HepG2 (cell line): ENCODE results near the gene IZUMO4. TPM values are rescaled to one million over a fixed set of nuclear protein-coding genes. Genes with fewer than 3 reads are reported as not detected.

Experiments
- CHD2 ChIP-seq: IDR thresholded peaks from 2 replicates; pipeline ENCODE4 v1.6.1; 2011; ENCODE audit warnings: low read depth, low read length, improper control_type of control experiment
- DNMT3B ChIP-seq: conservative IDR thresholded peaks from 2 replicates; pipeline ENCODE4 v1.6.1; 2016; ENCODE audit warnings: missing biosample characterization, control low read depth
- KAT8 ChIP-seq: IDR thresholded peaks from 2 replicates; pipeline ENCODE4 v1.6.1; 2016; ENCODE audit warnings: missing genetic modification reagents, missing compliant biosample characterization
- MLLT10 ChIP-seq: sonication (generic); formaldehyde crosslinking; IDR thresholded peaks from 2 replicates; pipeline ENCODE4 v1.4.0; 2020; ENCODE audit warnings: missing genetic modification reagents
- MTF1 ChIP-seq: sonication (generic); formaldehyde crosslinking; IDR thresholded peaks from 2 replicates; pipeline ENCODE4 v1.5.0; 2020; ENCODE audit warnings: missing genetic modification reagents
- NR2F6 ChIP-seq, 2 experiments: IDR thresholded peaks; 2 replicates each; pipeline ENCODE4 v1.6.1; 2016; ENCODE audit warnings: antibody characterized with exemption in 1 of 2, mild to moderate bottlenecking in 1 of 2
- NR3C1 ChIP-seq: sonication (generic); formaldehyde crosslinking; IDR thresholded peaks from 2 replicates; pipeline ENCODE4 v1.4.0; 2020; ENCODE audit warnings: missing genetic modification reagents
- PAF1 ChIP-seq: IDR thresholded peaks from 2 replicates; pipeline ENCODE4 v1.6.1; 2016; ENCODE audit warnings: missing genetic modification reagents, missing compliant biosample characterization
- RFX3 ChIP-seq: IDR thresholded peaks from 2 replicates; pipeline ENCODE4 v1.6.1; 2016; ENCODE audit warnings: missing biosample characterization, missing genetic modification reagents
- SCMH1 ChIP-seq: sonication (generic); formaldehyde crosslinking; IDR thresholded peaks from 2 replicates; pipeline ENCODE4 v1.9.0; 2021; ENCODE audit warnings: missing genetic modification reagents, mild to moderate bottlenecking, borderline replicate concordance
- SOX6 ChIP-seq, 2 experiments: fragments of 450-650 bp in 1 of 2; sonication (generic) in 1 of 2; formaldehyde crosslinking in 1 of 2; IDR thresholded peaks; 2 replicates each; pipeline versions ENCODE4 v1.4.0 to v1.6.1; 2017 to 2020; ENCODE audit warnings: antibody characterized with exemption in 1 of 2, mild to moderate bottlenecking in 1 of 2, missing genetic modification reagents in 1 of 2
- TCF7L2 ChIP-seq: IDR thresholded peaks from 2 replicates; pipeline ENCODE4 v1.6.1; 2011; ENCODE audit warnings: mild to moderate bottlenecking, low read depth, low read length, moderate library complexity
- TP53 ChIP-seq: sonication (generic); formaldehyde crosslinking; conservative IDR thresholded peaks from 2 replicates; pipeline ENCODE4 v1.4.0; 2020; ENCODE audit warnings: missing genetic modification reagents
- ZMAT3 ChIP-seq: sonication (generic); formaldehyde crosslinking; conservative IDR thresholded peaks from 2 replicates; pipeline ENCODE4 v1.7.0; 2021; ENCODE audit warnings: missing genetic modification reagents
- ZNF225 ChIP-seq: sonication (generic); formaldehyde crosslinking; IDR thresholded peaks from 2 replicates; pipeline ENCODE4 v1.4.0; 2020; ENCODE audit warnings: mild to moderate bottlenecking, missing genetic modification reagents
- ZNF446 ChIP-seq: sonication (generic); formaldehyde crosslinking; IDR thresholded peaks from 2 replicates; pipeline ENCODE4 v1.5.0; 2020; ENCODE audit warnings: mild to moderate bottlenecking, missing genetic modification reagents
- ZNF589 ChIP-seq: sonication (generic); formaldehyde crosslinking; conservative IDR thresholded peaks from 2 replicates; pipeline ENCODE4 v1.8.0; 2022; ENCODE audit warnings: mild to moderate bottlenecking, moderate library complexity, missing genetic modification reagents
- ZNF839 ChIP-seq: sonication (generic); formaldehyde crosslinking; IDR thresholded peaks from 2 replicates; pipeline ENCODE4 v1.4.0; 2020; ENCODE audit warnings: missing genetic modification reagents, mild to moderate bottlenecking, borderline replicate concordance
- polyA plus RNA-seq, 8 experiments: library from polyadenylated mRNA; depleted of rRNA in 3 of 8; stranded (reverse) in 7 of 8; unstranded in 1 of 8; fragments of >200 nt; fragmentation: Illumina TruSeq in 4 of 8; extraction: Trizol in 4 of 8; gene quantifications; 2 replicates each; pipeline versions ENCODE4 v1.2.1 to v1.2.3, GENCODE V29; 2011 to 2016; ENCODE audit warnings: low read depth in 4 of 8, missing spikeins in 1 of 8, mixed read lengths in 1 of 8; ENCODE audit not compliant: insufficient read depth in 1 of 8
- total RNA-seq, 5 experiments: library from RNA; depleted of rRNA; stranded (reverse); fragments of >200 nt; fragmentation: Illumina TruSeq; extraction: Trizol; gene quantifications; 2 replicates each; pipeline ENCODE4 v1.2.3, GENCODE V29; 2016; ENCODE audit warnings: low read depth in 1 of 5
- TF ChIP-seq, protein P1 (sequence below): sonication (generic); formaldehyde crosslinking; IDR thresholded peaks from 2 replicates; pipeline ENCODE4 v1.4.0; 2020; ENCODE audit warnings: missing genetic modification reagents, borderline replicate concordance
- TF ChIP-seq, protein P2 (sequence below): sonication (generic); formaldehyde crosslinking; IDR thresholded peaks from 2 replicates; pipeline ENCODE4 v1.5.0; 2020; ENCODE audit warnings: mild to moderate bottlenecking, missing genetic modification reagents
- TF ChIP-seq, protein P3 (sequence below): sonication (generic); formaldehyde crosslinking; IDR thresholded peaks from 2 replicates; pipeline ENCODE4 v1.4.0; 2020; ENCODE audit warnings: missing genetic modification reagents, borderline replicate concordance
- TF ChIP-seq, protein P4 (sequence below): sonication (generic); IDR thresholded peaks from 2 replicates; pipeline ENCODE4 v1.6.1; 2016; ENCODE audit warnings: low read depth, borderline replicate concordance

IZUMO4 gene
- total and polyA plus RNA-seq, 2 of the 13 experiments (the other 11 are each of a cell fraction or from before 2014, with no cell fraction given): 0.77 to 3.9 TPM

DNA sequence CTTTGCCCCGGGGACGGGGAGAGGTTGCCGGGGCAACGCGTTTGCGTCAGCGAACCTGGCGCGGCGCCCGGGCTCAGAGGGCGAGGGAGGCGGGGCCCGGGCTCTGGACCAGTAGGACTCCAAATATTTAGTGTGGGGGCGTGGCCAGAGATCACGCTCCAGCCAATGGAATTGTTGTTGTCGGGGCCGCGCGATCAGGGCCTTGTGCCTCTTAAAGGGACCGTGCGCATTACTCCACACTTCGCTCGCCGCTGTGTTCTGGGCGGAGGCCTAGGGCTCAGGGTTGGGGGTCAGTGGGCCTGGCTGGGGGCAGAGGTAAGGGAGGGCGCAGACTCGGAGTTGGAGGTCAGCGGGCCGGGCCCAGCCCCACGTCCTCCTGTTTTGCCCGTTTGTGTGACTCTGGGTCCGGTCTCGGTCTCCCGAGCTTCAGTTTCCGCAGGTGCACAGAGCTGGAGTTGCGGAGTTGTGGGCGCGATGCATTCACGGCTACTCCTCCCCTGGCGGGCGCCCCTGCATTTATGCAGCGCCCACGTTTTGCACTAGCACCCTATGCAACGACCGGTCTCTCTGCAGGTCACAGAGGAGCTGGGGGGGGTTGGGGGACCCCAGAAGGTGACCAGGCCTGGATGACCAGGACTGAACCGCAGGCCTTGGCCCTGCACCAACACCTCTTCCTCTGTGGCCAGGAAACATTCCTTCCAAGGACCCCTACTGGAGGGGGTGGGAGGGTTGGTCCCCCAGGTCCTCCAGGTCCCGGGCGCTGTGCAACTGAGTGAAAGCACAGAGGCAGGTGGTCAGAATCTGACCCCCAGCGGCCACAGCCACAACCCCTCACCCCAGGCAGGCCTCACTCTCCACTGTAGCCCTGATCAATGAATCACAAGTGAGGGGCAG is 35.0 kb upstream of the IZUMO4 start (continued):
- TF ChIP-seq, protein P1, sequence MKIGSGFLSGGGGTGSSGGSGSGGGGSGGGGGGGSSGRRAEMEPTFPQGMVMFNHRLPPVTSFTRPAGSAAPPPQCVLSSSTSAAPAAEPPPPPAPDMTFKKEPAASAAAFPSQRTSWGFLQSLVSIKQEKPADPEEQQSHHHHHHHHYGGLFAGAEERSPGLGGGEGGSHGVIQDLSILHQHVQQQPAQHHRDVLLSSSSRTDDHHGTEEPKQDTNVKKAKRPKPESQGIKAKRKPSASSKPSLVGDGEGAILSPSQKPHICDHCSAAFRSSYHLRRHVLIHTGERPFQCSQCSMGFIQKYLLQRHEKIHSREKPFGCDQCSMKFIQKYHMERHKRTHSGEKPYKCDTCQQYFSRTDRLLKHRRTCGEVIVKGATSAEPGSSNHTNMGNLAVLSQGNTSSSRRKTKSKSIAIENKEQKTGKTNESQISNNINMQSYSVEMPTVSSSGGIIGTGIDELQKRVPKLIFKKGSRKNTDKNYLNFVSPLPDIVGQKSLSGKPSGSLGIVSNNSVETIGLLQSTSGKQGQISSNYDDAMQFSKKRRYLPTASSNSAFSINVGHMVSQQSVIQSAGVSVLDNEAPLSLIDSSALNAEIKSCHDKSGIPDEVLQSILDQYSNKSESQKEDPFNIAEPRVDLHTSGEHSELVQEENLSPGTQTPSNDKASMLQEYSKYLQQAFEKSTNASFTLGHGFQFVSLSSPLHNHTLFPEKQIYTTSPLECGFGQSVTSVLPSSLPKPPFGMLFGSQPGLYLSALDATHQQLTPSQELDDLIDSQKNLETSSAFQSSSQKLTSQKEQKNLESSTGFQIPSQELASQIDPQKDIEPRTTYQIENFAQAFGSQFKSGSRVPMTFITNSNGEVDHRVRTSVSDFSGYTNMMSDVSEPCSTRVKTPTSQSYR: 0 out of 2 replicates have a peak, but pooled peaks have one; percentile 20
- TF ChIP-seq ZNF589 (CRISPR knock-in tag) (no peak), TP53 (CRISPR knock-in tag) (no peak), NR3C1 (CRISPR knock-in tag) (no peak), PAF1 (CRISPR knock-in tag) (no peak), KAT8 (CRISPR knock-in tag) (0 out of 2 replicates have a peak, but pooled peaks have one; percentile 16), SCMH1 (CRISPR knock-in tag) (no peak), MLLT10 (CRISPR knock-in tag) (no peak), ZMAT3 (CRISPR knock-in tag) (0 out of 2 replicates have a peak, but pooled peaks have one; percentile 26), NR2F6 (IDR thresholded peaks at IDR 0.05) (peak; percentile 37; the same call in 1 of the 2 replicates), NR2F6 (CRISPR knock-in tag; IDR thresholded peaks at IDR 0.05) (peak; percentile 47; the same call in 1 of the 2 replicates), MTF1 (CRISPR knock-in tag) (no peak; the same call in 1 of the 2 replicates), TCF7L2 (no peak), SOX6 (IDR thresholded peaks at IDR 0.05) (no peak), SOX6 (CRISPR knock-in tag; IDR thresholded peaks at IDR 0.05) (peak; percentile 45), DNMT3B (no peak), ZNF225 (CRISPR knock-in tag) (0 out of 2 replicates have a peak, but pooled peaks have one; percentile 27), CHD2 (no peak), RFX3 (CRISPR knock-in tag) (peak; percentile 87), ZNF839 (CRISPR knock-in tag) (no peak), ZNF446 (no peak)
- TF ChIP-seq, protein P2, sequence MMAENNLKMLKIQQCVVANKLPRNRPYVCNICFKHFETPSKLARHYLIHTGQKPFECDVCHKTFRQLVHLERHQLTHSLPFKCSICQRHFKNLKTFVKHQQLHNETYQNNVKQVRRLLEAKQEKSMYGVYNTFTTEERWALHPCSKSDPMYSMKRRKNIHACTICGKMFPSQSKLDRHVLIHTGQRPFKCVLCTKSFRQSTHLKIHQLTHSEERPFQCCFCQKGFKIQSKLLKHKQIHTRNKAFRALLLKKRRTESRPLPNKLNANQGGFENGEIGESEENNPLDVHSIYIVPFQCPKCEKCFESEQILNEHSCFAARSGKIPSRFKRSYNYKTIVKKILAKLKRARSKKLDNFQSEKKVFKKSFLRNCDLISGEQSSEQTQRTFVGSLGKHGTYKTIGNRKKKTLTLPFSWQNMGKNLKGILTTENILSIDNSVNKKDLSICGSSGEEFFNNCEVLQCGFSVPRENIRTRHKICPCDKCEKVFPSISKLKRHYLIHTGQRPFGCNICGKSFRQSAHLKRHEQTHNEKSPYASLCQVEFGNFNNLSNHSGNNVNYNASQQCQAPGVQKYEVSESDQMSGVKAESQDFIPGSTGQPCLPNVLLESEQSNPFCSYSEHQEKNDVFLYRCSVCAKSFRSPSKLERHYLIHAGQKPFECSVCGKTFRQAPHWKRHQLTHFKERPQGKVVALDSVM (CRISPR knock-in tag): no peak; the same call in 1 of the 2 replicates
- TF ChIP-seq, protein P3, sequence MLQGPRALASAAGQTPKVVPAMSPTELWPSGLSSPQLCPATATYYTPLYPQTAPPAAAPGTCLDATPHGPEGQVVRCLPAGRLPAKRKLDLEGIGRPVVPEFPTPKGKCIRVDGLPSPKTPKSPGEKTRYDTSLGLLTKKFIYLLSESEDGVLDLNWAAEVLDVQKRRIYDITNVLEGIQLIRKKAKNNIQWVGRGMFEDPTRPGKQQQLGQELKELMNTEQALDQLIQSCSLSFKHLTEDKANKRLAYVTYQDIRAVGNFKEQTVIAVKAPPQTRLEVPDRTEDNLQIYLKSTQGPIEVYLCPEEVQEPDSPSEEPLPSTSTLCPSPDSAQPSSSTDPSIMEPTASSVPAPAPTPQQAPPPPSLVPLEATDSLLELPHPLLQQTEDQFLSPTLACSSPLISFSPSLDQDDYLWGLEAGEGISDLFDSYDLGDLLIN (CRISPR knock-in tag): no peak
- TF ChIP-seq, protein P4, sequence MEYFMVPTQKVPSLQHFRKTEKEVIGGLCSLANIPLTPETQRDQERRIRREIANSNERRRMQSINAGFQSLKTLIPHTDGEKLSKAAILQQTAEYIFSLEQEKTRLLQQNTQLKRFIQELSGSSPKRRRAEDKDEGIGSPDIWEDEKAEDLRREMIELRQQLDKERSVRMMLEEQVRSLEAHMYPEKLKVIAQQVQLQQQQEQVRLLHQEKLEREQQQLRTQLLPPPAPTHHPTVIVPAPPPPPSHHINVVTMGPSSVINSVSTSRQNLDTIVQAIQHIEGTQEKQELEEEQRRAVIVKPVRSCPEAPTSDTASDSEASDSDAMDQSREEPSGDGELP: peak; percentile 15; the same call in 1 of the 2 replicates
